ENCODE results near the gene C15orf40.
A peak's percentile ranks its signal among the peaks of the same experiment; 100 is the strongest.

The C15orf40 gene

GRCh38 chr15:82992436-82992998 is 18.9 kb downstream of the C15orf40 start:
- DNase-seq: no peak

- no peak for DNase-seq
Measured at GRCh38 chr15:82986442-82986780, 25.0 kb downstream of the C15orf40 start.

- DNase-seq: peak; percentile 94
Measured at GRCh38 chr15:82985688-82986441, 25.6 kb downstream of the C15orf40 start, which contains the start of gene RAMAC. TSS of gene RAMAC (plus strand) at chr15:82986210. CDS start at chr15:82989019, 2,809 bp downstream.

- no peak for DNase-seq
Measured at GRCh38 chr15:82980981-82981380, 30.5 kb downstream of the C15orf40 start.

GRCh38 chr15:82979726-82980125 is 31.7 kb downstream of the C15orf40 start:
- DNase-seq: no peak

GRCh38 chr15:82978438-82978837 is 33.0 kb downstream of the C15orf40 start:
- DNase-seq: no peak

GRCh38 chr15:82977076-82977475 is 34.4 kb downstream of the C15orf40 start:
- no peak for DNase-seq

- no peak for DNase-seq
Measured at GRCh38 chr15:82972990-82973389, 38.4 kb downstream of the C15orf40 start.

- no peak for DNase-seq
Measured at GRCh38 chr15:82971218-82971984, 40.0 kb downstream of the C15orf40 start.

- no peak for DNase-seq
Measured at GRCh38 chr15:82970696-82971095, 40.7 kb downstream of the C15orf40 start.

GRCh38 chr15:82970078-82970686 is 41.3 kb downstream of the C15orf40 start:
- DNase-seq: no peak

GRCh38 chr15:82969353-82969752 is 42.1 kb downstream of the C15orf40 start:
- DNase-seq: no peak

GRCh38 chr15:82968066-82968465 is 43.4 kb downstream of the C15orf40 start:
- no peak for DNase-seq

- no peak for DNase-seq
Measured at GRCh38 chr15:82966671-82967071, 44.8 kb downstream of the C15orf40 start.

GRCh38 chr15:82964890-82965289 is 46.5 kb downstream of the C15orf40 start:
- no peak for DNase-seq

GRCh38 chr15:82963471-82964341 is 47.7 kb downstream of the C15orf40 start:
- no peak for DNase-seq

GRCh38 chr15:82960766-82961165 is 50.7 kb downstream of the C15orf40 start:
- no peak for DNase-seq

GRCh38 chr15:82959423-82959822 is 52.0 kb downstream of the C15orf40 start:
- no peak for DNase-seq

GRCh38 chr15:82958638-82959037 is 52.8 kb downstream of the C15orf40 start:
- no peak for DNase-seq

- DNase-seq: peak; percentile 17
Measured at GRCh38 chr15:82952158-82953081, 59.0 kb downstream of the C15orf40 start, which contains the start of gene HOMER2. TSS of gene HOMER2 (minus strand) at chr15:82952720. CDS start at chr15:82952535, 185 bp downstream.

GRCh38 chr15:82951472-82952157 is 59.8 kb downstream of the C15orf40 start:
- no peak for DNase-seq

Data from NCI-H1694 (cell line).